Vagina (tissue), 2 donors: ENCODE data around the gene TMBIM6.
"Not testable (repeated sequence)": the region's sequence is repeated elsewhere in the genome, so short reads cannot be mapped to it uniquely, and the experiment has no call there.

Source experiments
- CTCF ChIP-seq, 3 experiments: fragments of 450-650 bp in 2 of 3; fragments of 200-600 bp in 1 of 3; sonication (generic) in 1 of 3; IDR thresholded peaks; one replicate each; pipeline ENCODE4 v1.5.1; 2017 to 2019; ENCODE audit warnings: antibody characterized with exemption in 3 of 3, mild to moderate bottlenecking in 2 of 3, moderate library complexity in 2 of 3
- POLR2A ChIP-seq, 2 donors: fragments of 450-650 bp; IDR thresholded peaks; one replicate each; pipeline ENCODE4 v1.6.1; 2017; ENCODE audit warnings: antibody characterized with exemption in 2 of 2, mild to moderate bottlenecking in 2 of 2, moderate library complexity in 2 of 2
- POLR2AphosphoS5 ChIP-seq, 2 donors: sonication (generic); formaldehyde crosslinking; IDR thresholded peaks; one replicate each; pipeline ENCODE4 v1.9.0; 2017; ENCODE audit warnings: antibody characterized with exemption in 2 of 2, mild to moderate bottlenecking in 2 of 2, low read depth in 1 of 2; ENCODE audit not compliant: insufficient read depth in 1 of 2

- not testable (repeated sequence) for TF ChIP-seq CTCF (IDR thresholded peaks at IDR 0.05); POLR2A (IDR thresholded peaks at IDR 0.05); POLR2AphosphoS5 (IDR thresholded peaks at IDR 0.05; ENCODE audit: insufficient read depth in 1 of 2, low read depth in 1 of 2)
These were observed 1.1 kb upstream of the TMBIM6 start for GRCh38 chr12:49740277-49740676.
